ENCODE measurements around the gene CNR1.

Gene CNR1

DNA sequence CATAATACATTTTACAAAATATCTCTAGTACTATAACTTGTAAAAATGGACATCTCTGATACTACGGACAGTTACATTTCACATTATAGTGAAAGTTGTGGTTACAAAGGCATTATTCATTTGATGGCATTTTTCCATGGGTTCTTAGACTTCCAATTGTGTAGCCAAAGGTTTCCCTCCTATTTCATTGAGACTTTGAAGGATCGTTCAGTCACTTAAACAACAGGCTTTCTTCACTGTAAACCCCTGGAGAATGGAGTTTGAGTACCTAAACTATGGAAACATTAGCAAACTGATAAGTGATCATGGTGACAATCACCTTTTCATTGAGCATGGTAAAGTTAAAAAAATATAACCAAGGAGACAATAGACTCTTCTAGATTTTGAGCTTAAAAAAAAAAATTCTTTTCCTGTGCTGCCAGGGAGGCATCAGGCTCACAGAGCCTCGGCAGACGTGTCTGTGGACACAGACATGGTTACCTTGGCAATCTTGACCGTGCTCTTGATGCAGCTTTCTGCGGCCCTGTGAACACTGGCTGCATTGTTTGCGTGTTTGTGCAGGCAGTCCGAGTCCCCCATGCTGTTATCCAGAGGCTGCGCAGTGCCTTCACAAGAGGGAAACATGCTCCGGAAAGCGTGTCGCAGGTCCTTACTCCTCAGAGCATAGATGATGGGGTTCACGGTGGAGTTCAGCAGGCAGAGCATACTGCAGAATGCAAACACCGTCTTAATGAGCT lies 22.6 kb downstream of the CNR1 start:
- DNase-seq = no peak

GRCh38 chr6:88142297-88142668 lies 23.9 kb downstream of the CNR1 start:
- DNase-seq = no peak

DNA sequence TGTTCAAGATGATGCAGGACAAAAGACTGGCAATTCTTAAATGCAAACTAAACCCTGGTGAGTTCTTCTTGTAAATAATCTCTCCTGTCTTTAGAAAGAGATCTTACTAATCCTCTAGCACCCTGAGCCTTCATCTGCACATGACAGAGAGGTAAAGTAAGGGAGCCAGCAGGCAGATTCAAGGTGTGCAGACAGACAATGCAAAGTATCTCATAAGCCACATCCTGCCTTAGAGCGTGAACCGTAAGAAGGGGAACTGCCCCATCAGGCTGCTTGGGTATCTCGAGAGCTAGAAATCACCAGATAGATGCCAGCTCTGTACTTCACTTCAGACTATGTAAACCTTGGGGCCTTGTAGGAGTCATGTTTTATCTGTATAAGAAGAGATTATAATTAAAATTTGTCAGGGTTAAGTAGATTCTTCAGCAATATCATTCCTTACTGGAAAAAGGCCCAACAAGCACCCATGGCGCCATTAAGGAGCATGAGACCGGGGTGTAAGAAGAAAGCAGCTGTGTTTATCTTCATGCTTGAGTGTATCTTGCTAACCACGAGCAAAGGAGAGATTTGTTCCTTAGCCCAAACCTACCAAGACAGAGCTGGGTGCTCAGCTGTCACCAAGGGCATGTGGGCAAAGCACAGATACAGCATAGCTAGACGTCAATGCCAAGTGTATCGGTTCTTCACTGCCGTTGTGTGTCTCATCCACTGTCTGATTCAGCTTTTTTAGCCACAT lies 24.4 kb downstream of the CNR1 start:
- DNase-seq = no peak

- no peak for DNase-seq
Observed at GRCh38 chr6:88137915-88138314, 28.2 kb downstream of the CNR1 start.

DNA sequence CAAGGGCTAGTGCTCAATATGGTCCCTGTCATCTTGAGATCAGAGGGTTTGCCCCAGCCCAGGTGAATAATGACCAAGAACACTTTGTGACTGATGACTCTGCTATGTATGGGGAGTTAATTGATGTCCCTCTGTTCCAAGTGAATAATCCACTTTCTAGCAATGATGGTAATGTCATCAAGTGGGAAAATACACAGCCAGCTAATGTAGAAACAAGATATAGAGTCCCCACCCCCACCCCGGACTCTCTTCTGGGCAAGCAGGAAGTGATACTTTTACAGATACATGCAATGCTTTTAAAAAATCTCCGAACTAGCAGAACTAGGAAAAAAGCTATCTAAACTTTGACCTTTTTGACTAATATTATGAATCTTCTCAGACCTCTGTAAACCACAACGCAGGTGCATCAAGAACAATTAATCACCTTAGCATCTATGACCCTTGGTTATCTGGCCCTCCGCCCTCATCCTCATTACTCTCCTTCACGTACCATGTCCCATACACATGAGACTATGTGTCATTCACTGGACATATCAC lies 30.5 kb downstream of the CNR1 start:
- DNase-seq = no peak

DNA sequence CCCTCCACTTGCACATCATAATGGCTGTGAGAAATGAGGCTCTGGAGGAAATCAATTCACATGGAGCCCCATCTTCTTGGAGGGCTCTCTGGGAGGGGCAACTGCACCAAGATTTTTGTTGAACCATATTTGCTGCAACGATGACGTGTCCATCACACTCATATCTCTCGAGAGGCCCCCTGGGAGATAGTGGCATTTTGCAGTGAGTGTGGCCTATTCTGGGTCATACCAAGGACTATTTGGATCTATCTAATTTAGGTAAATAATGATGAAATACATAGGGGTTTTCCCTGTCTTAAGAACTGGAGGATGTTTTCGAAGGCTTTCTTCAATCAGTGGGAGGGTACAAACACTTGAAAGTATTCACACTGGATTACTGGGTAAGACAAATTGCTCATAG lies 31.6 kb downstream of the CNR1 start:
- DNase-seq = no peak

DNA sequence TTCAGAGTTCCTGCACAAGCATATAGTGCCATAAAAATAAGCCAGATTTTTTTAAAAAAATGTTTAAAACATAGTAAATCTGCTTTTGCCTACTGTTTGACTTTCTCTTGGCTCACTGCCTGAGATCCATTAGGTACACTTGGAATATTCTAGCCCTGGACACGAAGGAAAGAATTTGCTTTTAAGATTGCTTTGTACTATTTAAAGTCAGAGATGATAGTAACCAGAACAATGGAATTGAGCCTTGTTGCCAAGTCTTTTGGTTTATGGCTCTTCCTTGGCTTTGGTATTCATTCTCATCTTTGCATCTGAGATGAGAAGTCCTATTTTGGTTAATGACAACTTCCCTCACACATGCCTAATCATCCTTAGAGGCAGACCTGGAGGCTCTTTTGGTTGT lies 32.4 kb downstream of the CNR1 start:
- DNase-seq = no peak

DNA sequence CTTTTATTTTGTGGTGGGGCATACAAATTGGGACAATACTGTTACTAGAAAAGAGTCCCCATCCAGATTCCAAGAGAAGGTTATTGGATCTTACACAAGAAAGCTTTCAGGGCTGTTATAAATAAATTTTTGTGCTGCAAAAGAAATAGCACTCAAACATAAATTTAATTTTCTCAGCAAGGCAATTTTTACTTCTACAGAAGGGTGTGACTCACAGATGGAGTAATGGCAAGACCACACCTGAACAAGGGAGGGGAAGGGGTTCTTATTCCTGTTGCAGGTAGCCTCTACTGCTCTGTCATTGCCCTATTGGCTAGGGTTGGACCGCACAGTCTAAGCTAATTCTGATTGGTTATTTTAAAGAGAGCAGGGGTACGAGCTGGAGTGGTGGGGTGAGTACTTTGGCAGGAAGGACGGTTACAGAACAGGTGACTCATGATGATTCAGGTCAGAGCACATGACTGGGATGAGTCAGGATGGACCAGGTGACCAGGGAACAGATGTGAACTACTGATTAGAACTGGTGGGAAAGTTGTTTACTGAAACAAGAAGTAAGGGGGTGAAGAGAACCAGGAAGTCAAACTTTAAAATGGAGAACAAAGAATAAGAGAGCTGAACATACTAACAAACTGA lies 41.1 kb downstream of the CNR1 start:
- no peak for DNase-seq

- no peak for DNase-seq
Observed at GRCh38 chr6:88120635-88121034, 45.5 kb downstream of the CNR1 start.

- DNase-seq = no peak
Observed at GRCh38 chr6:88119769-88120168, 46.4 kb downstream of the CNR1 start.

DNA sequence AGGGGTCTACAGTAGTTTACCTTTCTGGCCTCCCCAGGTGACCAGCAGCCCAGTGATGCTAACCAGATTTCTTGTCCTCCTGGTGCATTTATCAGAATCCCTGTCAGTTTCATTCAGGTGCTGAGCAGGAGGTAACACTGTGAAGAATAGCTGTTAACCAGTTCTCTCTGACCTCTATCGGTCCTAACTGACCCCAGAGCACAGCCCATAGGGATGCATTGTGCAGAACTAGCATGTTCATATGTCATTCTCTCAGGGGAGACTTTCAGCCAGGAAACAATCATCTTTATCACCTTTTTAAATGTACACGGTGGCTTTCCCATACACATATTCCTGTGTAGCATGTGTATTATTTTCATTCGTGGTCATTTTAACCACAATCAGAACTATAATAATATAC lies 49.9 kb downstream of the CNR1 start:
- no peak for DNase-seq

- DNase-seq = no peak
Observed at GRCh38 chr6:88115307-88115706, 50.8 kb downstream of the CNR1 start.

DNA sequence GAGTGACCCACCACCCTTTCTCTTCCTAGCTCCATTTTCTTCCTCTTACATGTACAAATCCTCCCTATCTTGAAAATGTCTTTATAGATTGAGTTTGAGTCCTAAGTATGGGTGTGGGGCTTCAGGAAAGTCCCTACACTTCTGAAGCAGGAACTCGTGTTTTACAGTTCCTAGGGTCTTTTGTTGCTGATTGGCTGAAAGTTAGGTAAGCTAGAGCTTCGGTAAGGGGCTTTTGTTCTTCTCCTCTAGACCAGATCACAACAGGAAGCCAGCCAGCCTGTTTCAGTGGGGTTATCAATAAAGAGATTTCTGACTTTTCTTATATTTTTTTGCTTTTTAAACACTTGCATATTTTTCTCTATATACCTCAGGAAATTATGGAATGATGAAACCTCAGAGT lies 51.3 kb downstream of the CNR1 start:
- no peak for DNase-seq

DNA sequence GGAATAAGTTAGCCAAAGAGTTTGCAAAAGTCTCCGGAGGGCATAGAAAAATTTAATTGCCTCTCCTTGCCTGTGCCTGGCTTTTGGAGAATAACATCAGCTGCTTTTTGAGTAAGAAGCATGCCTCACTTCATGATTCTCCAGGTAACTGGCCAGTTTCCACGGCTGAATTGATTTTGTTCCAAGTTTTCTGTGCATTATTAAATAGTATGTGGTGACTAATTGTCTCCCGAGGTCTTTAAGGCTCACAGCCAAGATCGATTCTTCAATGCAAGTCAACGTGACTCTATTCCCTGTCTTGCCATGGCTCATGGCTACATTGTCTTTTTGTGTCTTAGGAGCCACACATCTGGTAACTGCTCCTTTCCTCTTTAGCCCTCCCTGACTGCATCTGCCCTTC lies 54.2 kb downstream of the CNR1 start:
- no peak for DNase-seq

DNA sequence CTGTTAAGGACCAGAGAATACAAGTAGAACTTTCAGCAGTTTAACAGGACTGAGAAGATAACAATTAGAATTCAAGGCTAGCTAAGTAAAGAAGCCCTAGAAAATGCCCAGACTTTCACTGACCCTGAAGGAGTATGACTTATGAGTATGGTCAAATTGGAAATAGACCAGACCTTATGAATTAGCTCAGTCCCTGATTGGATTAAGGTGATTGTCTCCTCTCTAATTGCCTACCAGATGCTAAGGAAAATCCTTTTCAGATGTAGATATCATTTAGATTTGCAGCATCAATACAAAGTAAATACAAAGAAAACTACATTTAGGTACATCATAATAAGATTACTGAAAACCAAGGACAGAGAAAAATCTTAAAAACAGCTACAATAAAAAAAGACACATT lies 58.9 kb downstream of the CNR1 start:
- DNase-seq = no peak

- no peak for DNase-seq
Observed at GRCh38 chr6:88105741-88106340, 60.3 kb downstream of the CNR1 start.

Measured in 8988T (cell line).